H1 (cell line): Measurements from ENCODE around the gene ST6GALNAC5. TPM values are rescaled to one million over a fixed set of nuclear protein-coding genes. Genes with fewer than 3 reads are reported as not detected.

Experiments
- CTCF ChIA-PET: fragments of 300-600 bp; sonication (Branson Sonifier 250); formaldehyde crosslinking; loops from one replicate; lab custom pipeline; 2021; ENCODE audit not compliant: partially characterized antibody; lab: Charles Lee
- POLR2A ChIA-PET: fragments of 300-600 bp; sonication (Branson Sonifier 250); formaldehyde crosslinking; loops from one replicate; lab custom pipeline; 2021; ENCODE audit warnings: inconsistent platforms; ENCODE audit not compliant: partially characterized antibody; lab: Charles Lee
- DNase-seq, 2 experiments: peaks; one replicate each; pipeline versions ENCODE4 v3.0.0 to v3.0.0-alpha.2; 2010 to 2022; ENCODE audit warnings: low spot score in 2 of 2, low read depth in 1 of 2, mixed read lengths in 1 of 2
- FAIRE-seq: peaks from 2 replicates; lab custom pipeline; 2011; peaks lifted over from hg19 to GRCh38; lab: Jason Lieb, UNC
- H2AFZ ChIP-seq: 2 replicates; pipeline ENCODE4 v1.8.1; 2012; ENCODE audit warnings: low read length, inconsistent platforms
- H2AK5ac ChIP-seq: 2 replicates; pipeline ENCODE4 v1.6.1; 2013; ENCODE audit warnings: low read depth, low read length
- H2BK120ac ChIP-seq: replicated peaks from 2 replicates; pipeline ENCODE3; 2013; ENCODE audit warnings: low read depth, low read length, inconsistent platforms
- H2BK12ac ChIP-seq: 2 replicates; pipeline ENCODE4 v1.6.1; 2013; ENCODE audit warnings: low read depth, low read length
- H2BK15ac ChIP-seq: 2 replicates; pipeline ENCODE4 v1.6.1; 2013; ENCODE audit warnings: low read length
- H2BK20ac ChIP-seq: 2 replicates; pipeline ENCODE4 v1.6.1; 2013; ENCODE audit warnings: low read length
- H2BK5ac ChIP-seq: 2 replicates; pipeline ENCODE4 v1.6.1; 2013; ENCODE audit warnings: low read depth, low read length
- H3K14ac ChIP-seq: 2 replicates; pipeline ENCODE4 v1.6.1; 2013; ENCODE audit warnings: inconsistent platforms; ENCODE audit not compliant: insufficient read length
- H3K18ac ChIP-seq: 2 replicates; pipeline ENCODE4 v1.6.1; 2013; ENCODE audit warnings: low read length; ENCODE audit errors: extremely low read depth
- H3K23ac ChIP-seq: 2 replicates; pipeline ENCODE4 v1.6.1; 2013; ENCODE audit warnings: inconsistent platforms; ENCODE audit not compliant: insufficient read length
- H3K23me2 ChIP-seq: 2 replicates; pipeline ENCODE4 v1.6.1; 2013; ENCODE audit warnings: low read depth, low read length
- H3K27ac ChIP-seq: 2 replicates; pipeline ENCODE4 v1.6.1; 2011; ENCODE audit warnings: low read depth, low read length, inconsistent platforms
- H3K27me3 ChIP-seq, 4 experiments: replicated peaks in 1 of 4; 1 replicate in 1 of 4; 2 replicates in 3 of 4; pipeline versions ENCODE4 v1.6.1 to v1.8.1; 2011 to 2013; ENCODE audit warnings: low read length in 3 of 4, mild to moderate bottlenecking in 3 of 4, inconsistent platforms in 2 of 4, mixed read lengths in 2 of 4, moderate library complexity in 1 of 4; ENCODE audit not compliant: control insufficient read depth in 3 of 4, insufficient read depth in 3 of 4; ENCODE audit errors: extremely low read depth in 1 of 4
- H3K36me3 ChIP-seq, 4 experiments: 2 replicates each; pipeline versions ENCODE4 v1.6.1 to v1.8.1; 2011 to 2013; ENCODE audit warnings: mild to moderate bottlenecking in 4 of 4, low read length in 3 of 4, moderate library complexity in 2 of 4, control low read depth in 1 of 4, inconsistent platforms in 1 of 4; ENCODE audit not compliant: insufficient read depth in 4 of 4, control insufficient read depth in 2 of 4
- H3K4ac ChIP-seq: replicated peaks from 2 replicates; pipeline ENCODE3; 2013; ENCODE audit warnings: low read length, low read depth, mixed read lengths, inconsistent platforms; ENCODE audit not compliant: insufficient read length
- H3K4me1 ChIP-seq, 4 experiments: replicated peaks in 1 of 4; 1 replicate in 1 of 4; 2 replicates in 3 of 4; pipeline versions ENCODE4 v1.6.1 to v1.8.1; 2011 to 2013; ENCODE audit warnings: low read length in 3 of 4, inconsistent platforms in 2 of 4, mixed read lengths in 1 of 4; ENCODE audit not compliant: insufficient read depth in 4 of 4, control insufficient read depth in 3 of 4
- H3K4me2 ChIP-seq, 2 experiments: 2 replicates each; pipeline versions ENCODE4 v1.6.1 to v1.8.1; 2011 to 2013; ENCODE audit warnings: low read depth in 2 of 2, low read length in 2 of 2, control low read depth in 1 of 2, inconsistent platforms in 1 of 2, mild to moderate bottlenecking in 1 of 2; ENCODE audit not compliant: insufficient read depth in 1 of 2
- H3K4me3 ChIP-seq, 4 experiments: fragments of 200-600, 300-600 bp in 1 of 4; sonication (generic), shearing (Covaris generic), sonication (Bioruptor Twin) in 1 of 4; 2 replicates each; pipeline versions ENCODE4 v1.5.1 to v1.8.1; 2011 to 2016; ENCODE audit warnings: low read length in 4 of 4, low read depth in 3 of 4, control low read depth in 2 of 4, inconsistent platforms in 2 of 4, mild to moderate bottlenecking in 2 of 4, mixed read lengths in 1 of 4, moderate library complexity in 1 of 4; ENCODE audit not compliant: insufficient read depth in 2 of 4; ENCODE audit errors: extremely low read depth in 1 of 4
- H3K56ac ChIP-seq: replicated peaks from 2 replicates; pipeline ENCODE3; 2013; ENCODE audit warnings: low read depth, mild to moderate bottlenecking, mixed read lengths, low read length, inconsistent platforms; ENCODE audit not compliant: insufficient read length
- H3K79me1 ChIP-seq: 2 replicates; pipeline ENCODE4 v1.6.1; 2013; ENCODE audit warnings: low read depth, low read length, control low read depth
- H3K79me2 ChIP-seq, 2 experiments: 2 replicates each; pipeline versions ENCODE4 v1.6.1 to v1.8.1; 2012 to 2013; ENCODE audit warnings: low read length in 2 of 2, mild to moderate bottlenecking in 2 of 2, inconsistent platforms in 1 of 2; ENCODE audit not compliant: insufficient read depth in 2 of 2, control insufficient read depth in 1 of 2
- H3K9ac ChIP-seq, 4 experiments: replicated peaks in 1 of 4; 1 replicate in 1 of 4; 2 replicates in 3 of 4; pipeline versions ENCODE4 v1.6.1 to v1.8.1; 2011 to 2013; ENCODE audit warnings: low read depth in 3 of 4, low read length in 3 of 4, control low read depth in 2 of 4, mild to moderate bottlenecking in 2 of 4, moderate library complexity in 2 of 4, inconsistent platforms in 1 of 4; ENCODE audit errors: extremely low read depth in 1 of 4
- H3K9me3 ChIP-seq, 2 experiments: 2 replicates each; pipeline versions ENCODE4 v1.6.1 to v1.8.1; 2012 to 2013; ENCODE audit warnings: mild to moderate bottlenecking in 2 of 2, moderate library complexity in 2 of 2, control low read depth in 1 of 2, inconsistent platforms in 1 of 2, low read depth in 1 of 2, low read length in 1 of 2, mixed read lengths in 1 of 2; ENCODE audit not compliant: insufficient read depth in 2 of 2
- H4K20me1 ChIP-seq, 2 experiments: replicated peaks in 1 of 2; 2 replicates each; pipeline versions ENCODE3 to v1.8.1; 2011 to 2013; ENCODE audit warnings: inconsistent platforms in 2 of 2, low read length in 2 of 2, mild to moderate bottlenecking in 1 of 2; ENCODE audit not compliant: insufficient read depth in 2 of 2, control insufficient read depth in 1 of 2
- H4K5ac ChIP-seq: 2 replicates; pipeline ENCODE4 v1.6.1; 2013; ENCODE audit warnings: low read length, low read depth, mixed read lengths, inconsistent platforms; ENCODE audit not compliant: insufficient read length
- H4K8ac ChIP-seq: 2 replicates; pipeline ENCODE4 v1.8.0; 2013; ENCODE audit warnings: mild to moderate bottlenecking, moderate library complexity, low read length, inconsistent platforms; ENCODE audit not compliant: insufficient read depth; ENCODE audit errors: extremely low read depth
- H4K91ac ChIP-seq: replicated peaks from 2 replicates; pipeline ENCODE3; 2013; ENCODE audit warnings: low read length, mixed read lengths, inconsistent platforms; ENCODE audit not compliant: insufficient read length
- ATF2 ChIP-seq: IDR thresholded peaks from 2 replicates; pipeline ENCODE4 v1.6.1; 2012; ENCODE audit warnings: low read length, inconsistent platforms
- BCL11A ChIP-seq, 2 experiments: IDR thresholded peaks; one replicate each; pipeline ENCODE4 v1.6.1; 2011; ENCODE audit warnings: low read depth in 2 of 2, low read length in 2 of 2, mild to moderate bottlenecking in 2 of 2
- CBX5 ChIP-seq: fragments of 300-800, 300-1000 bp; sonication (generic); IDR thresholded peaks from 2 replicates; pipeline ENCODE4 v1.7.1; 2016; ENCODE audit warnings: antibody characterized with exemption, low read length, low read depth
- E2F6 ChIP-seq: IDR thresholded peaks from 2 replicates; pipeline ENCODE4 v1.6.1; 2012; ENCODE audit warnings: inconsistent platforms
- HDAC2 ChIP-seq, 2 experiments: fragments of 300-600 bp in 1 of 2; sonication (generic) in 1 of 2; IDR thresholded peaks; 2 replicates each; pipeline ENCODE4 v1.6.1; 2011 to 2012; ENCODE audit warnings: low read depth in 2 of 2, low read length in 2 of 2, mild to moderate bottlenecking in 2 of 2, moderate library complexity in 2 of 2, borderline replicate concordance in 1 of 2, inconsistent platforms in 1 of 2
- JUND ChIP-seq: IDR thresholded peaks from 2 replicates; pipeline ENCODE4 v1.6.1; 2011; ENCODE audit warnings: mild to moderate bottlenecking, improper control_type of control experiment, low read length
- KDM1A ChIP-seq: fragments of 200-600, 300-600 bp; sonication (generic); IDR thresholded peaks from 2 replicates; pipeline ENCODE4 v1.7.1; 2016; ENCODE audit warnings: mild to moderate bottlenecking, low read length, borderline replicate concordance
- KDM5A ChIP-seq: fragments of 200-600 bp; IDR thresholded peaks from 2 replicates; pipeline ENCODE4 v1.7.1; 2012; ENCODE audit warnings: mild to moderate bottlenecking, low read length, inconsistent platforms, mixed read lengths
- PHF8 ChIP-seq: fragments of 200-600 bp; sonication (generic); conservative IDR thresholded peaks from 2 replicates; pipeline ENCODE4 v1.7.1; 2012; ENCODE audit warnings: low read depth, mild to moderate bottlenecking, inconsistent platforms, low read length, moderate library complexity
- POLR2A ChIP-seq, 2 experiments: IDR thresholded peaks; 1 replicate in 1 of 2; 2 replicates in 1 of 2; pipeline ENCODE4 v1.6.1; 2011; ENCODE audit warnings: low read depth in 2 of 2, low read length in 2 of 2, mild to moderate bottlenecking in 2 of 2; ENCODE audit errors: control extremely low read depth in 1 of 2
- SRF ChIP-seq: IDR thresholded peaks from 2 replicates; pipeline ENCODE4 v1.6.1; 2011; ENCODE audit warnings: mild to moderate bottlenecking, low read depth, low read length, moderate library complexity
- SUZ12 ChIP-seq: fragments of 200-600 bp; sonication (generic); IDR thresholded peaks from 2 replicates; pipeline ENCODE4 v1.6.1; 2012; ENCODE audit warnings: mild to moderate bottlenecking, inconsistent platforms, low read length, moderate library complexity, mixed read lengths
- polyA plus RNA-seq, 7 experiments: library from polyadenylated mRNA; depleted of rRNA in 3 of 7; stranded (reverse) in 5 of 7; unstranded in 2 of 7; fragments of >200 nt in 5 of 7; fragments of 200-250 nt in 2 of 7; gene quantifications; 1 replicate in 5 of 7; 2 replicates in 1 of 7; 4 replicates in 1 of 7; pipeline versions ENCODE4 v1.2.1 to v1.2.3, GENCODE V29; 2011 to 2013; ENCODE audit warnings: missing spikeins in 2 of 7, mixed read lengths in 2 of 7
- total RNA-seq: library from RNA; stranded (reverse); fragmentation: NEBNext Ultra II Directional; extraction: Animal tissue kit (Norgen Biotek cat#: 25700); gene quantifications from 2 replicates; pipeline ENCODE4 v1.2.1, GENCODE V29; 2021

ST6GALNAC5 gene
- total and polyA plus RNA-seq, 2 of the 8 experiments (the other 6 are each of a cell fraction or from before 2014, with no cell fraction given), result 6.2 to 7.3 TPM

- Histone ChIP-seq H3K4me1 (no peaks in the 10 kb centered on the region), H3K4me3 (no peak overlapping the region), H3K9me3 (no peaks in the 10 kb centered on the region), H2BK5ac (no peak overlapping the region), H2AFZ (no peak overlapping the region), H3K36me3 (no peaks in the 10 kb centered on the region), H2BK12ac (no peak overlapping the region), H4K5ac (no peak overlapping the region), H3K27ac (no peak overlapping the region), H3K79me2 (no peaks in the 10 kb centered on the region), H3K18ac (no peak overlapping the region), H4K20me1 (no peaks in the 10 kb centered on the region), H4K91ac (no peak overlapping the region), H3K4me2 (no peak overlapping the region), H3K56ac (no peak overlapping the region), H3K79me1 (no peaks in the 10 kb centered on the region), H2BK120ac (no peak overlapping the region), H3K27me3 (no peaks in the 10 kb centered on the region), H2BK20ac (no peak overlapping the region), H3K23ac (no peak overlapping the region), H3K23me2 (no peaks in the 10 kb centered on the region), H3K9ac (no peak overlapping the region), H2BK15ac (no peak overlapping the region), H3K14ac (no peak overlapping the region), H4K8ac (no peak overlapping the region), H3K4ac (no peak overlapping the region), H2AK5ac (no peak overlapping the region)
- DNase-seq (no peak), FAIRE-seq (no peak)
- POLR2A ChIA-PET, result no interaction called here
- CTCF ChIA-PET, result no interaction called here
- TF ChIP-seq POLR2A (IDR thresholded peaks at IDR 0.05; ENCODE audit: control extremely low read depth in 1 of 2, low read depth in 2 of 2, low read length in 2 of 2), result no peak
- TF ChIP-seq JUND, result no peak
- TF ChIP-seq KDM5A, result no peak
- TF ChIP-seq BCL11A (IDR thresholded peaks at IDR 0.05; ENCODE audit: low read depth in 2 of 2, low read length in 2 of 2), result no peak
- no peak for TF ChIP-seq E2F6
- no peak for TF ChIP-seq PHF8
- TF ChIP-seq HDAC2 (IDR thresholded peaks at IDR 0.05; ENCODE audit: borderline replicate concordance in 1 of 2, low read depth in 2 of 2, low read length in 2 of 2), result no peak
- TF ChIP-seq SUZ12, result no peak
- TF ChIP-seq KDM1A, result no peak
- TF ChIP-seq ATF2, result no peak
- no peak for TF ChIP-seq SRF
- TF ChIP-seq CBX5, result no peak
Observed at GRCh38 chr1:76824106-76824505, 43.2 kb upstream of the ST6GALNAC5 start.
